ENCODE results near the gene TTC13. TPM values are rescaled to one million over a fixed set of nuclear protein-coding genes. Genes with fewer than 3 reads are reported as not detected.

TTC13 gene
- total RNA-seq, 4 donors from 2014 or later = 8.4 to 27.0 (median 11.5) TPM

GRCh38 chr1:230983811-230984210, 5.2 kb upstream of the TTC13 start:
- WGBS = 90% methylated on average over 5 of the region's 5 CpGs

GRCh38 chr1:230982696-230983095, 4.0 kb upstream of the TTC13 start:
- Histone ChIP-seq H3K27ac (replicated peaks in 1 of 4) (no peak overlapping the region), H3K9me3 (no peaks in the 10 kb centered on the region), H3K4me3 (no peak overlapping the region), H3K27me3 (no peaks in the 10 kb centered on the region), H3K36me3 (peaks cover 0 to 15% (median 2%) of the 10 kb centered on the region in 4 donors), H3K4me1 (peaks cover 11 to 17% (median 15%) of the 10 kb centered on the region in 4 donors)
- TF ChIP-seq EP300 (IDR thresholded peaks at IDR 0.05) (no peak), CTCF (IDR thresholded peaks at IDR 0.05) (no peak), POLR2A (IDR thresholded peaks at IDR 0.05; ENCODE audit: low read depth) (no peak), POLR2AphosphoS5 (IDR thresholded peaks at IDR 0.05) (no peak)
- WGBS = 61% methylated on average over 4 of the region's 4 CpGs
- no peak for DNase-seq (ENCODE audit: extremely low spot score)
- intact Hi-C loops (cut with DNase I) = no loop called here

More at GRCh38 chr1:230983811-230984210, 5.2 kb upstream of the TTC13 start:
- peaks cover 0 to 15% (median 2%) of the 10 kb centered on the region in 4 donors for H3K36me3 ChIP-seq
- DNase-seq (ENCODE audit: extremely low spot score) = no peak
- H3K27ac ChIP-seq (replicated peaks in 1 of 4) = no peak overlapping the region
- TF ChIP-seq EP300 (IDR thresholded peaks at IDR 0.05) = no peak
- no peak for TF ChIP-seq POLR2A (IDR thresholded peaks at IDR 0.05; ENCODE audit: low read depth)
- TF ChIP-seq CTCF (IDR thresholded peaks at IDR 0.05) = no peak
- TF ChIP-seq POLR2AphosphoS5 (IDR thresholded peaks at IDR 0.05) = no peak
- no peak overlapping the region for H3K4me3 ChIP-seq
- peaks cover 9 to 12% (median 12%) of the 10 kb centered on the region in 4 donors for H3K4me1 ChIP-seq
- no peaks in the 10 kb centered on the region for H3K27me3 ChIP-seq
- intact Hi-C loops (cut with DNase I) = no loop called here
- no peaks in the 10 kb centered on the region for H3K9me3 ChIP-seq

GRCh38 chr1:230979952-230980351, 1.3 kb upstream of the TTC13 start:
- no peak for TF ChIP-seq POLR2A (IDR thresholded peaks at IDR 0.05; ENCODE audit: low read depth)
- no peak for TF ChIP-seq EP300 (IDR thresholded peaks at IDR 0.05)
- no peak for TF ChIP-seq CTCF (IDR thresholded peaks at IDR 0.05)
- no peak for TF ChIP-seq POLR2AphosphoS5 (IDR thresholded peaks at IDR 0.05)
- Histone ChIP-seq H3K36me3 (peaks cover 0 to 26% (median 12%) of the 10 kb centered on the region in 4 donors), H3K27me3 (no peaks in the 10 kb centered on the region), H3K4me3 (peak overlapping the region in 3 of 4 donors; percentile 88 to 98 (median 92)), H3K4me1 (peaks cover 19 to 33% (median 26%) of the 10 kb centered on the region in 4 donors), H3K27ac (replicated peaks in 1 of 4) (no peak overlapping the region), H3K9me3 (no peaks in the 10 kb centered on the region)
- no peak for DNase-seq (ENCODE audit: extremely low spot score)
- intact Hi-C loops (cut with DNase I) = loop anchor here (5.0 kb wide), 1 partner anchor 183 kb away; no protein-coding TSS in a partner anchor
- WGBS = 86% methylated on average over 4 of the region's 4 CpGs

GRCh38 chr1:230979389-230979716, 692 bp upstream of the TTC13 start:
- no peaks in the 10 kb centered on the region for H3K27me3 ChIP-seq
- 17% methylated on average over 8 of the region's 12 CpGs for WGBS
- peak overlapping the region; percentile 88 to 98 (median 91) for H3K4me3 ChIP-seq
- intact Hi-C loops (cut with DNase I) = loop anchor here (5.0 kb wide), 1 partner anchor 182 kb away; no protein-coding TSS in a partner anchor
- peak overlapping the region; percentile 70 to 83 (median 77) for H3K27ac ChIP-seq (replicated peaks in 1 of 4)
- peaks cover 0 to 26% (median 12%) of the 10 kb centered on the region in 4 donors for H3K36me3 ChIP-seq
- DNase-seq (ENCODE audit: extremely low spot score) = no peak
- H3K9me3 ChIP-seq = no peaks in the 10 kb centered on the region
- TF ChIP-seq EP300 (IDR thresholded peaks at IDR 0.05) (no peak), CTCF (IDR thresholded peaks at IDR 0.05) (no peak), POLR2AphosphoS5 (IDR thresholded peaks at IDR 0.05) (no peak), POLR2A (IDR thresholded peaks at IDR 0.05; ENCODE audit: low read depth) (no peak)
- peaks cover 19 to 33% (median 26%) of the 10 kb centered on the region in 4 donors for H3K4me1 ChIP-seq
